Measurements from ENCODE around the gene ZNF512B.
"Not testable (repeated sequence)": the region's sequence is repeated elsewhere in the genome, so short reads cannot be mapped to it uniquely, and the experiment has no call there.

The ZNF512B gene

GRCh38 chr20:63932606-63933160 is 37.0 kb downstream of the ZNF512B start:
- DNase-seq (ENCODE audit: low read depth), result no peak

GRCh38 chr20:63931735-63932134 is 38.0 kb downstream of the ZNF512B start:
- no peak for DNase-seq (ENCODE audit: low read depth)

- no peak for DNase-seq (ENCODE audit: low read depth)
These were observed 38.7 kb downstream of the ZNF512B start for GRCh38 chr20:63930971-63931553.

GRCh38 chr20:63929473-63929883 is 40.3 kb downstream of the ZNF512B start:
- DNase-seq (ENCODE audit: low read depth), result not testable (repeated sequence)

- no peak for DNase-seq (ENCODE audit: low read depth)
These were observed 40.7 kb downstream of the ZNF512B start for GRCh38 chr20:63929071-63929470.

- DNase-seq (ENCODE audit: low read depth), result no peak
These were observed 43.4 kb downstream of the ZNF512B start for GRCh38 chr20:63926298-63926697.

- DNase-seq (ENCODE audit: low read depth), result no peak
These were observed 45.5 kb downstream of the ZNF512B start for GRCh38 chr20:63924241-63924640.

- DNase-seq (ENCODE audit: low read depth), result no peak
These were observed 46.1 kb downstream of the ZNF512B start for GRCh38 chr20:63923651-63924050.

- DNase-seq (ENCODE audit: low read depth), result no peak
These were observed 49.5 kb downstream of the ZNF512B start for GRCh38 chr20:63920226-63920625.

GRCh38 chr20:63919130-63919529 is 50.6 kb downstream of the ZNF512B start:
- DNase-seq (ENCODE audit: low read depth), result no peak

GRCh38 chr20:63917811-63918210 is 51.9 kb downstream of the ZNF512B start:
- no peak for DNase-seq (ENCODE audit: low read depth)

- not testable (repeated sequence) for DNase-seq (ENCODE audit: low read depth)
These were observed 53.3 kb downstream of the ZNF512B start for GRCh38 chr20:63916371-63916939.

GRCh38 chr20:63915471-63915870 is 54.3 kb downstream of the ZNF512B start:
- no peak for DNase-seq (ENCODE audit: low read depth)

- no peak for DNase-seq (ENCODE audit: low read depth)
These were observed 56.0 kb downstream of the ZNF512B start for GRCh38 chr20:63913768-63914167.

- no peak for DNase-seq (ENCODE audit: low read depth)
These were observed 58.6 kb downstream of the ZNF512B start for GRCh38 chr20:63911176-63911575.

GRCh38 chr20:63908008-63908682 is 61.6 kb downstream of the ZNF512B start:
- no peak for DNase-seq (ENCODE audit: low read depth)
